Hematopoietic multipotent progenitor cell treated with erythropoietin and hydrocortisone succinate and interleukin-3 and kit ligand, for 4 days (in vitro differentiated cells): ENCODE data around the gene PCNX1.
"Not testable (repeated sequence)": the region's sequence is repeated elsewhere in the genome, so short reads cannot be mapped to it uniquely, and the experiment has no call there.

Experiments used
- DNase-seq: peaks from one replicate; pipeline ENCODE4 v3.0.0-alpha.2; 2015

Gene PCNX1

GRCh38 chr14:70917633-70918032 lies 10.4 kb downstream of the PCNX1 start:
- peak; percentile 53 for DNase-seq

- peak; percentile 43 for DNase-seq
Measured at GRCh38 chr14:70919774-70920173, 12.5 kb downstream of the PCNX1 start.

- DNase-seq: no peak
Measured at GRCh38 chr14:70920608-70921007, 13.3 kb downstream of the PCNX1 start.

GRCh38 chr14:70921669-70922068 lies 14.4 kb downstream of the PCNX1 start:
- DNase-seq: no peak

GRCh38 chr14:70924521-70924920 lies 17.3 kb downstream of the PCNX1 start:
- DNase-seq: no peak

GRCh38 chr14:70926235-70926830 lies 19.1 kb downstream of the PCNX1 start:
- no peak for DNase-seq

- no peak for DNase-seq
Measured at GRCh38 chr14:70931008-70931407, 23.7 kb downstream of the PCNX1 start.

- DNase-seq: no peak
Measured at GRCh38 chr14:70934084-70934483, 26.8 kb downstream of the PCNX1 start.

GRCh38 chr14:70934502-70935134 lies 27.4 kb downstream of the PCNX1 start:
- DNase-seq: peak; percentile 53

GRCh38 chr14:70935135-70935534 lies 27.9 kb downstream of the PCNX1 start:
- DNase-seq: no peak

- not testable (repeated sequence) for DNase-seq
Measured at GRCh38 chr14:70939693-70940092, 32.4 kb downstream of the PCNX1 start.

- not testable (repeated sequence) for DNase-seq
Measured at GRCh38 chr14:70941637-70942341, 34.5 kb downstream of the PCNX1 start.

GRCh38 chr14:70942342-70942706 lies 35.1 kb downstream of the PCNX1 start:
- no peak for DNase-seq

- not testable (repeated sequence) for DNase-seq
Measured at GRCh38 chr14:70942721-70943120, 35.5 kb downstream of the PCNX1 start.

GRCh38 chr14:70943838-70944237 lies 36.6 kb downstream of the PCNX1 start:
- DNase-seq: no peak

- DNase-seq: no peak
Measured at GRCh38 chr14:70947739-70948138, 40.5 kb downstream of the PCNX1 start.

GRCh38 chr14:70952485-70952884 lies 45.2 kb downstream of the PCNX1 start:
- DNase-seq: no peak

- DNase-seq: no peak
Measured at GRCh38 chr14:70954068-70954467, 46.8 kb downstream of the PCNX1 start.

GRCh38 chr14:70955543-70956480 lies 48.6 kb downstream of the PCNX1 start:
- peak; percentile 75 for DNase-seq

GRCh38 chr14:70956511-70956910 lies 49.3 kb downstream of the PCNX1 start:
- no peak for DNase-seq

GRCh38 chr14:70957710-70958109 lies 50.5 kb downstream of the PCNX1 start:
- DNase-seq: no peak

GRCh38 chr14:70962935-70963334 lies 55.7 kb downstream of the PCNX1 start:
- DNase-seq: peak; percentile 72

GRCh38 chr14:70964492-70964891 lies 57.2 kb downstream of the PCNX1 start:
- no peak for DNase-seq
